Stimulated activated CD8-positive, alpha-beta memory T cell treated with anti-CD3 and anti-CD28 coated beads, Interleukin-15, amount 100 ng/mL, for 4 hours (primary cell): Measurements from ENCODE around the gene GGT1.
A peak's percentile ranks its signal among the peaks of the same experiment; 100 is the strongest.
"Not testable (repeated sequence)": the region's sequence is repeated elsewhere in the genome, so short reads cannot be mapped to it uniquely, and the experiment has no call there.

Source experiments
- DNase-seq, 2 donors: peaks; one replicate each; pipeline ENCODE4 v3.0.0-alpha.2; 2020; ENCODE audit warnings: low read depth in 2 of 2

Gene GGT1

GRCh38 chr22:24599958-24600715 lies 2.9 kb upstream of the GGT1 start:
- not testable (repeated sequence) for DNase-seq

DNA sequence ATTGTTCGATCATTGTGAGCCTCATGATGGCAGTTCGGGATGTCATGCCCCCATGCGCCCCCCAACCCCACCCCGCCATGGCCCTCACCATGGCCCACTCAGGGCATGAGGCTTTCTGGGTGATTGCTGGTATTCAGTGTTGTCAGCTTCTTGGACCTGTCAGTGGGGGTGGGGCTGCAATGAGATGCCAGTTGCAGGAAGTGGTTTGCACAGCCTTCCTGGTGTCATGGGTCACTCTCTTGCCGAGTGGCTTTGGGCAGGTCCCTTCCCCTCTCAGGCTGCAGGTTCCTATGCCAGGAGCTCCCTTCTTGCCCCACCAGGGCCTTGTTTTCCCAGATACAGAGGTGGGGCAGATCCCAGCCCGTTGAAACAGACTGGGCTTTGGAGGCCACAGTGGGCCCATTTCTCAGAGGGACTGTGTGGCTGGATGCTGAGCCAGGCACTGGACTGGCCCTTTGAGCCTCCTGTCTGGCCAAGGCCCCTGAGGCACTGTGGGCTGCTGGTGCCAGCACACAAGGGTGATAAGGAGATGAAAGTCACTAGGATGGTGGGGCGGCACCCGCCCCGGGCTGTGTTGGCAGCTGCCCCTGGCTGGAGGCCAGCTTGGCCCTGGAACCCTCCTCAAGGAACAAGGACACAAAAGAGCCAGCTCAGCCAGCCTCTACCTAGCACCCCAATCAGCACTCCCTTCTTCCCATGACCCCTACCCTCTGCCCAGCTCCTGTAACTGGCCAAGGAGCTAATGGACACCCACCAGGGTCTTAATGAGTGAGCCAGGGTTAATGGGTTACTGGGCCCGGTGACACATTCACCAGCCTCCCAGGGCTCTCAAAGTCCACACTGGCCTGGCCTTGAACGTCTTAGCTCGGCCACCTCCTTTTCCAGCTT lies 1.5 kb upstream of the GGT1 start:
- no peak for DNase-seq

DNA sequence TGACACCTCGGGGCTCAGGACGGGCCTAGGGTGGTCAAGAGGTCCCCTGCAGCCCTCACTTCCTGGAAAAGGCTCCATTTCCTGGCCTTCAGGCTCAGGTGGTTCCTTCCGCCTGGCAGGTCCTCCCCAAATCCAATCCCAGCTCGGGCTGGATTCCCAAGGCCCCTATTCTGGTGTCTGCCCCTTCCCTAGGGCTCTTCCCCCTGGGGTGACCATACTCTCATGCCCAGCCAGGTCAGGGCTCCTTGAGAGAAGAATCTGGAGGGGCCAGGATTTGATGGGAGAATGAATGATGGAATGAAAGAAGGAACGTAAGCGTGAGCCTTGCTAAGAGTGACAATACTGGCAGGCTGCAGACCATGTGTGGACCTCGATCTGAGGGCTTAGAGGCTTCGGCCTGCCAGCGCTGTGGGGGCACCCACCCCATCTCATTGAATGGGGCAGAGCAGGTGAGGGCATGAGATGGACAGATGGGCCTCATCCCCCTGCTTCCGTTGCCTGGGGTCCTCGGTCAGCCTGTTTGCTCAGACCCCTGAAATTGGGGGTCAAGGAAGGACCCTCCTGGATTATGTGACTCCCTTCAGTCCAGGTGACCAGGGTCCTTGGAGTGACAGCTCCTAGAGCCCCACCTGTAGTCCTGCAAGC lies 766 bp upstream of the GGT1 start:
- DNase-seq = not testable (repeated sequence)

DNA sequence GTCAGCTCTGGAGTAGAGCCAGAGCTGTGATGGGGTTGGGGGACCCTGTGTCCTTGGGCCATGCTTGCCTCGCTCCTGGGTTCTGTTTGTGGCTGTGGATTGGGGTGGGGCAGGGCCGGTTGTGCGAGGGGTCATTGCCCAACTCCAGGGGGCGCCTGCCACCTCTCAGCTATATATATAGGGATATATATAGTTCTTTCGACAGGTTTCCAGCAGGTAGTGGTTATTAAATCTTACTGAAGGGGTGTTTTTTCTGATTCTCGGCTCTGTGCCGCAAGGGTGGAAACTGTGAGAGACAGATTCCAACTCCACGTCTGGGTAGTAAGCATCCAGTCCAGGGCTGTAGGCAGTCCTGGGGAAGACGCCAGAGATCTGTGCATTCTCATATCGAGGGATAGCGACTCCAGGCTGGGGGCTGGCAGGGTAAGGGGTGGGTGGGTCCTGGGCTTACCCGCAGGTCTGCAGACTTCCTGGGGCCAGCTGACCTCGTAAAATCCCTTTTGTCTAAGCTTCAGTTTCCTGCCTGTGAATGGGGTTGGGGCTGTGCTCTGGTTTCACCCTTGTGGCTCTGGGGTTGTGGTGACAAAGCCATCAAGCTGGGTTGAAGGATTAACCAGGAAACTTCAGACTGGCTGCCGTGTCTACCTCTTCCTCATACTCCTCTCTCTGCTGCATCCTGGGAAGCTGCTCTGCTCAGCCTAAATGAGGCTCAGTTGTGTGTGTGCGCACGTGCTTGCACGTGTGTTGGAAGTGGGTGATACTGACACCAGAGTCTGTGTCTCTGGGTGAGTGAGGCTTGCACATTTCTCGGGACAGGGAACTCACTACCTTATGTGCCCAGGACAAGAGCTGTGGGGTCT lies 1.0 kb downstream of the GGT1 start:
- DNase-seq = not testable (repeated sequence)

DNA sequence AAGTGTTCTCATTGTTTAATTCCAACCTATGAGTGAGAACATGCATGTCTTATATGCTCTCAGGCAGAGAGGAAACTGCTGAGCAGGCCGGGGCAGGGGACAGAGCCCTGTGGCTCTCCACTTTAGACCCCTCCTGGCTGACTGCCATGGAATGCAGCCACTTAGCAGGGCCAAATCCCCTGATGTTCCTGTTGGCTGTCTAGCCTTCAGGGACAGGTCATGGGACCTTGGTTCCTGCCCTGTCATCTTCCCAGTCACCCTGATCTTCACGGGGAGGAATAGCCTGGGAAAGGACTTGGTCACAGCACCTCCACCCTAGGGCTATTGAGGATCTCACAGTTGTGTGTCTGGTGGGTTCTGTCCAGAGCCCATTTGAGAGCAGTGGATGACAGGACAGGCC lies 3.3 kb downstream of the GGT1 start:
- not testable (repeated sequence) for DNase-seq

- DNase-seq = peak; percentile 21 to 25
These were observed 4.5 kb downstream of the GGT1 start for GRCh38 chr22:24607429-24607983.

GRCh38 chr22:24608327-24608726 lies 5.3 kb downstream of the GGT1 start:
- not testable (repeated sequence) for DNase-seq

DNA sequence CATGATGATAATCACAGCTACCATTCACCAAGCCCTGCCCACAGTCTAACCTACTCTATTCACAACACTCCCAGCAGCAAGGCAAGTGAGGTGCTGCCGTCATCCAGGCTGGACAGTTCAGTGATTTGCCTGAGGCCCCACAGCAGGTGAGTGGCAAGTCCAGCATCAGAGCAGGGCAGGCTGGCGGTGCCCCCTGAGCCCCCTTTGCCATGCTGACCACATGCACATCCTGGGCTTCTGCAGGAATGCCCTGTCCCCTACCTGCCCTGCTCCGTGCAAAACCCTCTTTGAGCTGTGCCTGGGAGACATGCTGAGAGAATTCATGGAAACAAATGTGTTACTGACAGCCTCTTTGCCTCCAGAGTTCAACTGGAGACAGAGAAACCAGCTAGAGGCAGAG lies 6.9 kb downstream of the GGT1 start:
- DNase-seq = not testable (repeated sequence)

GRCh38 chr22:24614794-24615193 lies 11.8 kb downstream of the GGT1 start:
- DNase-seq = not testable (repeated sequence)

DNA sequence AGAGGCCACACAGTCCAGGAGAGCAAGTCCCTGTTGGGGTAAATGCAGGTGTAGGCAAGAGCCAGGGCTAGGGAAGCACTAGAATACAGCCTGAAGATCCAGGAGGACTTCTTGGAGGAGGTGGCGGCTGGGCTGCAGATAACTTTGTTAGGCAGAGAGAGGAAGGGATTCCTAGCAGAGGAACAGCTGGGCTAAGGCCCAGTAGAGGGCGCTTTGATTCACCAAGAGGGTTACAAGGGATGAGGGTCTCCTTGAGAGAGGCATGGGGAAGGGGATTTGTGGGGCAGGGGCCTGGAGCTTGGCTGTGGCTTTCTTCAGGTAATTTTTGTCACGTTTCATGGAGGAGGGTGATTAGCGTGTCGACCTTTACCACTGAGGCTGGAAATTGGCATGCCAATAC lies 18.3 kb downstream of the GGT1 start:
- not testable (repeated sequence) for DNase-seq

GRCh38 chr22:24622596-24622995 lies 19.6 kb downstream of the GGT1 start:
- not testable (repeated sequence) for DNase-seq

- not testable (repeated sequence) for DNase-seq
These were observed 24.9 kb downstream of the GGT1 start for GRCh38 chr22:24627911-24628310.

- not testable (repeated sequence) for DNase-seq
These were observed 26.1 kb downstream of the GGT1 start for GRCh38 chr22:24629069-24629468.

DNA sequence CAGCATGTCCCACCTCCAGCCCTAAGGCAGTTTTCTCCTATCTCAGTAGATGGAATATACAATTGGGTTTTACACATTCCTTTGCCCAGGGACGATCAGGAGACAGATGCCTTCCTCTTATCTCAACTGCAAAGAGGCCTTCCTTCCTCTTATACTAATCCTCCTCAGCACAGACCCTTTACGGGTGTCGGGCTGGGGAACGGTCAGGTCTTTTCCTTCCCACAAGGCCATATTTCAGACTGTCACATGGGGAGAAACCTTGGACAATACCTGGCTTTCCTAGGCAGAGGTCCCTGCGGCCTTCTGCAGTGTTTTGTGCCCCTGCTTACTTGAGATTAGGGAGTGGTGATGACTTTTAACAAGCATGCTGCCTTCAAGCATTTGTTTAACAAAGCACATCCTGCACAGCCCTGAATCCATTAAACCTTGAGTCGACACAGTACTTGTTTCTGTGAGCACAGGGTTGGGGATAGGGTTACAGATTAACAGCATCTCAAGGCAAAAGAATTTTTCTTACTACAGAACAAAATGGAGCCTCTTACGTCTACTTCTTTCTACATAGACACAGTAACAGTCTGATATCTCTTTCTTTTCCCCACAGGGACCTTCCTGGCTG lies 27.9 kb downstream of the GGT1 start:
- DNase-seq = not testable (repeated sequence)

DNA sequence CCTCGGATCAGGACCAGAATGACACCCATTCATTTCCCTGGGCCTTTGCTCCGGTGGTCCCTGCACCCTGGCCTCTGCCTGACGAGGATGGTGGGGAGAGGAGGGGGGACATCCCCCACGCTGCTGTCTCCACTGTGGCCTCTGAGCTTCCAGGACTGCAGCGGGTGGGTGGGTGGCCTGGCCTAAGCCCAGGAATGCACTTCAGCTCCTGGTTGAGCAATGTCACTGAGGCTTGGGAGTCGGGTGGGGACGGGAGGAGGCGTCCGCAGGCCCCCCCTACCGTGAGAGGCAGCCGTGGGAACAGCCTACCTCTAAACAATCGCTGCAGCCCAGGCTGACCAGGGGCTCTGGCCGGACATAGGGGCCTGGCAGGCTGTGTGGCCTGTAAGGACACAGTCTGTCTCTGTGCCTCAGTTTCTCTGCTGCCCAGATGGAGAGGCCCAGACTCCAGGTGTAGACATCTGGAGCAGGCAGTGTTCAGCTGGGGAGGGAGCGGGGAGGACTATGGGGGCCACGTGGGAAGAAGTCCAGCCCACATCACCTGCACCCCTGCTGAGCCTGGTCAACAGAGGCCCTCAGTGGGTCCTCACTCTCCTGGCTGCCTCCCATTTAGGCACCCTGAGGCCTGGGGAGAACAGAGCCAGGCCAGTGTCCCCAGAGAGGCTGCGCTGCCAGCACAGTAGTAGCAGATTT lies 28.6 kb downstream of the GGT1 start:
- not testable (repeated sequence) for DNase-seq

DNA sequence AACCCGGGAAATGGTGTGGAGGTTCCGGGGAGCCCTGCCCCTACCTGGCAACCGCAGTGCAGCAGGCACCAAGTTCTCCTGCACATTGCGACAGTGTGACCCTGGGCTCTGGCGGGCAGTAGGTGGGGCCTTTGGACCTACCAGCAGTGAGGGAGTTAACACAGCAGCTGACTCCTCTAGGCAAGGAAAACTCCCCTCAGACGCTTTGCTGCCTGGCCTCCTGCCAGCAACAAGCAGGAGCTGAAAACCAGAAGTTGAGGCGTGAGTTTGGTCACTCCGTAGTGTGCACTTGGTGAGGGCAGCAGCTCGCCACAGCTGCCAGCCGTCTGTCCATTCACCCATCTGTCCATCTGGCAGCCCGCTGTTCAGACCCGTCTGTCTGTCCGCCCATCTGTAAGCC lies 29.6 kb downstream of the GGT1 start:
- not testable (repeated sequence) for DNase-seq

DNA sequence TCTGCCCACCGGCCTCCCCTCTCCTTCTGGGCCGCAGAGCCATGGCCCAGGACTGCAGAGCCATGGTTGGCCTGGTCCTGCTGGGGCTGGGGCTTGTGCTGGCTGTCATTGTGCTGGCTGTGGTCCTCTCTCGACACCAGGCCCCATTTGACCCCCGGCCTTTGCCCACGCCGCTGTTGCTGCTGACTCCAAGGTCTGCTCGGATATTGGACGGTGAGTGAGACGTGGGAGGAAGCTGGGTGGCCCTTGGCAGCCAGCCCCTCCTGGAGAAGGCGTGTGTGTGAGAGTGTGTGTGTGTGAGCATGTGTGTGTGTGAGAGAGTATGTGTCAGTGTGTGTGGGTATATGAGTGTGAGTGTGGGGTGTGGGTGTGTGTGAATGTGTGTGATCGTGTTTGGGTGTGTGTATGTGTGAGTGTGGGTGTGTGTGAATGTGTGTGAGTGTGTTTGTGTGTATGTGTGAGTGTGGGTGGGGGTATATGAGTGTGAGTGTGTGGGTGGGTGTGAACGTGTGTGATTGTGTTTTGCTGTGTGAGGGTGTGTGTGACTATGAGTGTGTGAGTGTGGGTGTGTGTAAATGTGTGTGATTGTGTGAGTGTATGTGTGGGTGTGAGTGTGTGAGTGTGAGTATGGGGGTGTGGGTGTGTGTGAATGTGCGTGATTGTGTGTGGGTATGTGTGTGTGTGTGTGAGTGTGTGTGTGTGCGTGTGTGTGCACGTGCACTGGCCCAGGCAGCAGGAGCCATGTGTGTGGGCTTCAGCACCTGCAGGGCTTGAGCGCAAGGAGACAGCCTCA lies 30.4 kb downstream of the GGT1 start:
- not testable (repeated sequence) for DNase-seq

DNA sequence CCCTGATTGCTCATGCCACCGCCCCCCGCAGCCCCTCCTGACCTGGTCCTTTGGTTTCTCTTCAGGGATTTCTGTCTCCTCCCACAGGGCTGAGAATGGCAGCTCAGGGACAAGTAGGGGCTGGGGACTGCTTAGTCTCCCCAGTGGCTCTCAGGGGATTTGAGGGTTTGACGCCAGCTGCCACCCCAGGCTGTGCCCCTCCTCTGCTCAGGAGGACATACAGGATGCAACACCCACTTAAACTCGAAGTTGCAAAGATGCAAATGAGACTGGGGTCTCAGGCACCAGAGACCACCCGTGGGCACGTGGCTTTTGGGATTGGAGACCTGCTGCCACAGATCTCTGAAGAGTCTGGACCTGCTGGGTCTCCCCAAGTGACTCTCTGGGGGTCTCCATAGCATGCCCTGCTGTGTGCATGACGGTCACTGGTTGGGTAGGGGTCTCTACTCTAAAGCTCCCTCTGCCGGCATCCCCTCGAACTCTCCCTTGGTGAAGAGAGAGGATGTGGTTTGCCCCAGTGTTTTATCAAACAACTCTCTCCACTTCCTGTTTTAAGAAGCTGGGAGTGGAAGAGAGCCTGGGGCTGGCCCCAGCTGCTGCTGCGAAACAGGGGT lies 31.9 kb downstream of the GGT1 start:
- not testable (repeated sequence) for DNase-seq

GRCh38 chr22:24636513-24636912 lies 33.5 kb downstream of the GGT1 start:
- not testable (repeated sequence) for DNase-seq
